Mucosa of stomach (tissue), 1 donor: ENCODE measurements around the gene GP5.

ENCODE experiments used
- H3K27me3 ChIP-seq: one replicate; pipeline ENCODE4 v1.7.0; 2013; ENCODE audit warnings: mild to moderate bottlenecking, low read length; ENCODE audit not compliant: control insufficient read depth, insufficient read depth
- H3K36me3 ChIP-seq: one replicate; pipeline ENCODE4 v1.7.0; 2013; ENCODE audit warnings: low read length; ENCODE audit not compliant: control insufficient read depth, insufficient read depth
- H3K4me1 ChIP-seq: one replicate; pipeline ENCODE4 v1.7.0; 2013; ENCODE audit warnings: mild to moderate bottlenecking, low read length; ENCODE audit not compliant: control insufficient read depth, insufficient read depth
- H3K4me3 ChIP-seq: one replicate; pipeline ENCODE4 v1.7.0; 2013; ENCODE audit warnings: low read length
- H3K9ac ChIP-seq: one replicate; pipeline ENCODE4 v1.7.0; 2013; ENCODE audit warnings: mild to moderate bottlenecking, low read length, moderate library complexity
- H3K9me3 ChIP-seq: one replicate; pipeline ENCODE4 v1.7.0; 2013; ENCODE audit warnings: mild to moderate bottlenecking, low read length, moderate library complexity; ENCODE audit not compliant: control insufficient read depth
- donor health status: Pancreatic carcinoma.

Gene GP5, protein sequence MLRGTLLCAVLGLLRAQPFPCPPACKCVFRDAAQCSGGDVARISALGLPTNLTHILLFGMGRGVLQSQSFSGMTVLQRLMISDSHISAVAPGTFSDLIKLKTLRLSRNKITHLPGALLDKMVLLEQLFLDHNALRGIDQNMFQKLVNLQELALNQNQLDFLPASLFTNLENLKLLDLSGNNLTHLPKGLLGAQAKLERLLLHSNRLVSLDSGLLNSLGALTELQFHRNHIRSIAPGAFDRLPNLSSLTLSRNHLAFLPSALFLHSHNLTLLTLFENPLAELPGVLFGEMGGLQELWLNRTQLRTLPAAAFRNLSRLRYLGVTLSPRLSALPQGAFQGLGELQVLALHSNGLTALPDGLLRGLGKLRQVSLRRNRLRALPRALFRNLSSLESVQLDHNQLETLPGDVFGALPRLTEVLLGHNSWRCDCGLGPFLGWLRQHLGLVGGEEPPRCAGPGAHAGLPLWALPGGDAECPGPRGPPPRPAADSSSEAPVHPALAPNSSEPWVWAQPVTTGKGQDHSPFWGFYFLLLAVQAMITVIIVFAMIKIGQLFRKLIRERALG

DNA sequence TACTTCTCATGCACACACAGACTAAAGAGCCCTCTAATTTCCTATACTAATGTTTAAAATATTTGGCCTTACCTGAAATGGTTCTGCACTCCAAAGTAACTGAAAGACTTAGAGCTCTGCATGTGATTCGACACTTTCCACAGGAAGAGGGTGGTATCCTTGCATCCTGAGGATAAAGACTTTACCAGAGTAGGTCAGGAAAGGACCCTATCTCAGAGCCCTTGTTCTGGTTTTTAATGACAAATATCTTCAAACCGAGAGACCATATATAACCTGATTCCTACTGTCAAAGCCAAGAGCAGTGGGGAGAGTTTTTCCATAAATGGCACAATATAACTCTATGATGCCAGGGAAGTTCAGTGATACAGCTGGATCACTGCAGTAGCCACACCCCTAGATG lies at the start of gene GP5:
GP5 (minus strand) TSS at position 101 of the 400 bp plus-strand sequence. CDS start 984 bp downstream, outside the sequence.
- Histone ChIP-seq H3K9ac (peak within 1 kb of the TSS; percentile 17), H3K4me3 (no peak within 1 kb of the TSS), H3K36me3 (no peaks in the 10 kb centered on the region), H3K9me3 (no peaks in the 10 kb centered on the region), H3K27me3 (peaks cover 18% of the 10 kb centered on the region), H3K4me1 (peaks cover 28% of the 10 kb centered on the region)

DNA sequence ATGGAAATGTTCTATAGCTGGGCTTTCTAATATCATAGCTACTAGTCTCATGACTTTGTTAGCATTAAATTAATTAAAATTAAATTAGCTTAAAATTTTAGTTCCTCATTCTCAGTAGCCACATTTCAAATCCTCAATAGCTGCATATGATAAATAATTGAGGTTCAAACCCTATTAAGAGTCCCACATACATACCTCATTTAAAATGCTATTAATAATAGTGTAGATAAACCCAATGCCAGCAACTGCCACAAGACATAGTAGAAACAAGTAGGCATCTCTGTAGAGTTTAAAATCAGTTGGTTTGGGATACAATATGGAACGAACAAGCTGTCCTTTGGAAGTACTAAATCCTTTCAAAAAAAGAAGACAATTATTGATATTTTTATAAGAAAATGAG lies 48.6 kb upstream of the GP5 start:
- no peaks in the 10 kb centered on the region for H3K9me3 ChIP-seq
- H3K27me3 ChIP-seq: no peaks in the 10 kb centered on the region
- no peak overlapping the region for H3K4me3 ChIP-seq
- H3K9ac ChIP-seq: no peak overlapping the region
- peaks cover 12% of the 10 kb centered on the region for H3K4me1 ChIP-seq
- no peaks in the 10 kb centered on the region for H3K36me3 ChIP-seq

DNA sequence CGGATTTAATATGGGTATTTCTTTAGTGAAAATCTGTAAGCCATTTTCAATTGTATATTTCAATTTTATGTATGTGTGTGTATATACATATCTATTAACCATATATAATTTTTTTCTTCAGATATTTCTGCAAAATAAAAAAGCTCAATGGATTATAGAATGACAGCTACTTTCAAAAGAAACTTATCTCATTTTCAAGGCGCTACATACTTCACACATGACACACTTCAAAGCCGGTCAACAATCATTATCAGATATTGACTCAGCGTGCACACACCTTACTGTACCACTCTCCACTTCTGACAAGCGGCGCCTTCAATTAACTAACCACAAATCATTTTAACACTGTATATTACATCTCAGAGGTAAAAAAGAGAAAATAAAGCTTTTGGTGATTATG lies 48.1 kb upstream of the GP5 start:
- H3K27me3 ChIP-seq: no peaks in the 10 kb centered on the region
- no peak overlapping the region for H3K9ac ChIP-seq
- H3K9me3 ChIP-seq: no peaks in the 10 kb centered on the region
- no peak overlapping the region for H3K4me3 ChIP-seq
- H3K4me1 ChIP-seq: peaks cover 12% of the 10 kb centered on the region
- no peaks in the 10 kb centered on the region for H3K36me3 ChIP-seq

DNA sequence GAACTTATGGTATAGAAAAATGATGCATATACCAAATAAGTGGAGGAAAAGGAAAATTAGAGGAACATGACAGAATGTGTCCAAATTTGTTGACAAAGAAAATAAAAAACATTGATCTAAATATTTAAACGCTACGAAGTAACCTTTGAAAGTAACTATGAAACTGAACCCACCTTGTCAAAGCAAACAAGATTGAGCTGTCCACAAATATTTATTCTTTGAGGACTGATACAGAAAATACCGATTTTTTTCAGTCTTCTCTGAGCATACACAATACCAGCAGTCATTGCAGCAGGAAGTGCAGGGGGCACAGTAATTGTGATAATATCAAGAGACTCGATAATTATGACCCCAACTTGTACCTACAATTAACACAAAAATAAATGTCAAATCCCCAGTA lies 47.7 kb upstream of the GP5 start:
- Histone ChIP-seq H3K27me3 (no peaks in the 10 kb centered on the region), H3K4me1 (peaks cover 14% of the 10 kb centered on the region), H3K9ac (no peak overlapping the region), H3K9me3 (no peaks in the 10 kb centered on the region), H3K4me3 (no peak overlapping the region), H3K36me3 (no peaks in the 10 kb centered on the region)

DNA sequence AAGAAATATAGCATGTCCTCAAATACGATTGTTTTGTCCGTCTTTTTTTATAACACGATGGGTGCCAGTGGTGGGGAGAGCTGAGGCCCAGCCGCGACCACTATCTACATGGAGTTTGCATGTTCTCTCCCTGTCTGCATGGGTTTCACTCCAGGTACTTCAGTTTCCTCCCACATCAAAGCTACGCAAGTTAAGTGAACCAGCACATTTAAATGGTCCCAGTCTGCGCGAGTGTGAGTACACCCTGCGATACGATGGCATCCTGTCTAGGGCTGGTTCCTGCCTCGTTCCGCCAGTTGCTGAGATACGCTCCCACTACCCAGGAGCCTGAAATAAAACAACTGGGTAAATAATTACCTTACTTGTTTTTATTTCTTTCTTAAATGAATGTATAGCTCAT lies 47.1 kb upstream of the GP5 start:
- no peaks in the 10 kb centered on the region for H3K27me3 ChIP-seq
- H3K4me1 ChIP-seq: peaks cover 20% of the 10 kb centered on the region
- no peaks in the 10 kb centered on the region for H3K9me3 ChIP-seq
- no peak overlapping the region for H3K9ac ChIP-seq
- no peak overlapping the region for H3K4me3 ChIP-seq
- no peaks in the 10 kb centered on the region for H3K36me3 ChIP-seq

DNA sequence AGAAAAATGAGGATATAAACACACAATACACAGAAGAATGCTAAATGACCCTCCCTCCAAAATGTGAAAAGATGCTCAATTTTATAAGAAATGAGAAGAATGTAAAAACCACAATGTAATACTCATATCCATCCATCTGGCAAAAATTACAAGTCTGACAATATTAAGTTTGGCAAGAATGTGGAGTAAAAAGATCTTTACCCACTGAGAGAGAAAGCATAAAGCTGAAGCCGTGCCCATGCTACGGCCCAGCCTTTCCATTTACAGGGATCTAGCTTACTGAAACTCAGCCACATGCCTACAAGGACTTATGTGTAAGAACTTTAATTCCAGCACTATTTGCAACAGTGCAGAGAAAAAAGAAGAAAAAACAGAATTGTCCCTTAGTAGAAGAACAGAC lies 44.8 kb upstream of the GP5 start:
- Histone ChIP-seq H3K4me1 (peaks cover 32% of the 10 kb centered on the region), H3K9me3 (no peaks in the 10 kb centered on the region), H3K9ac (no peak overlapping the region), H3K36me3 (no peaks in the 10 kb centered on the region), H3K4me3 (no peak overlapping the region), H3K27me3 (no peaks in the 10 kb centered on the region)

DNA sequence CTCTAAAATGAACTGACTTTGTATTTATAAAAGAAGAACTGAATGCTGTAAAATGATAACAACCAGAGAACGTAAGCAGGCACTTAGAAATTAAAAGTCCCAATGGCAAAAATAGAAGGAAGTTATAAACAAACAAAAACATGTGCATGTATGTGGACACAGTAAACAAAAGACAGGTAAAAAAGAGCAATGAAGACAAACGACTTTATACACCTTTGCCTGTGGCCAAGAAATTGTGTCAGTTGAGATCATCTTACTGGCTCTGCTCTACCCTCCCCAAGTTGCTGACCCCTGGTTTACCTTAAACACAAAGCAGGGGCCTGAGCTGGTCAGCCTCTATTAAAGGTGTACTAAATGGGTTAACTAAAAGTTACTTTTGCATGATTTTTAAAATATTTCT lies 41.7 kb upstream of the GP5 start:
- Histone ChIP-seq H3K36me3 (peaks cover 4% of the 10 kb centered on the region), H3K4me3 (no peak overlapping the region), H3K9ac (no peak overlapping the region), H3K4me1 (peaks cover 32% of the 10 kb centered on the region), H3K9me3 (no peaks in the 10 kb centered on the region), H3K27me3 (no peaks in the 10 kb centered on the region)

DNA sequence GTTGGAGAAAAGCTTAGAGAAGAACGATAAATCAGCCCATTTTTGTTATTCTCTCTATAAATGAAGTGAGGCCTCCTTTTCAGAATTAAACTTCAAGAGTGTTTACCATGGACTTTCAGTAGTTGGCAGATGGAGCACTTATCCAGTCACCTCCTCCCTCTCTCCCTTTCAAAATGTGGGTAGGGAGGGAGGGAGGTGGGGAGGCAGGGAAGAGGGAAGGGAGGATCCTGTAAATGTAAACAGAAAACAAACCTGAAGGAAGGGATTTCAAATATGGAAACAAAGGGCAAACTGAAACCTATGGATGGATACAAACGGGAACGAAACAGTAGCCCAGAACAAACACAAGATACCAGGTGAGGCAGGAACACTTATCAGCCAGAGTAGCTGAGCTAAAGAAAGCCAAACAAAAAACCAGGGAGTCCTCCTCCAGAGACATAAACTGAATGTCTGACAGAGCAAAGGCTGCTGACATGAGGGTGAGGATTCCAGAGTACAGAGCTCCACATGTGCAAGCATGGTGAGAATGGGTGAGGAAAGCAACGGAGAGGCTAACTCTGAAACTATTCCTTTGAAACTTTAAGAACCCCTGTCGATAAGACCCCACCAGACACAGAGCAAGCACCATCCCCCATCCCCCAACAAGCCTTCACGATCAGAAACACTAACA lies 41.0 kb upstream of the GP5 start:
- Histone ChIP-seq H3K4me1 (peaks cover 27% of the 10 kb centered on the region), H3K4me3 (no peak overlapping the region), H3K27me3 (no peaks in the 10 kb centered on the region), H3K9ac (peak overlapping the region; percentile 16), H3K9me3 (no peaks in the 10 kb centered on the region), H3K36me3 (peaks cover 4% of the 10 kb centered on the region)

DNA sequence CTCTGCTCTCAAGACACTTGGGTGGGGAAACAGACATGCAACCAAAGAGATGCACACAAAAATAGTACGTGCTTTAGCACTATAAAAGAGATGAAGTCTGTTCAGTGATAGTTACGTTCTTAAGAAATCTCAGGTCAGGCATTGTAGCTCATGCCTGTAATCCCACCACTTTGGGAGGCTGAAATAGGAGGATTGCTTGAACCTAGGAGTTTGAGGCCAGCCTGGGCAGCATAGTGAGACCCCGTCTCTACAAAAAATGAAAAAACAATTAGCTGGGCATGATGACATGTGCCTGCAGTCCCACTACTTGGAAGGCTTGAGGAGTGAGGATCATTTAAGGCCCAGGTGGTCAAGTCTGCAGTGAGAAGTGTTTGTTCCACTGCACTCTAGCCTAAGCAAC lies 35.4 kb upstream of the GP5 start:
- Histone ChIP-seq H3K36me3 (peaks cover 4% of the 10 kb centered on the region), H3K9ac (no peak overlapping the region), H3K9me3 (no peaks in the 10 kb centered on the region), H3K4me1 (peaks cover under 1% of the 10 kb centered on the region), H3K4me3 (no peak overlapping the region), H3K27me3 (no peaks in the 10 kb centered on the region)

DNA sequence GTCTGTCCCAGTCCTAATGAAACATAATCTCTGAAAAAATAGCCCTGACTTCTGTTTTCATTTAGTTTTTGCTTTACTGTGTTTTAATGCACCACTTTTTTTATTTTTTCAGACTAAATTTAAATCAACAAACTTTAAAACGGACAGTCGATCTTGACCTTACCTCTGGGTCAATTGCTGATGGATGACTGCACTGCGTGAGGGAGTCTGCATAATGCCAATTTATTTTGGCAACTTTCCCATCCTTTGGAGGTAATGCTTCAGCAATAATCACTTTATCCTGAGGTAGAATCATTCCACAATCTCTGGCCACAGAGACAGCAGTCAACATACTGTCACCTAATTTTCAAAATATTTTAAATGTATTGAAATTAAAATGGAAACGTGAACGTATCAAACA lies 32.5 kb upstream of the GP5 start:
- Histone ChIP-seq H3K27me3 (no peaks in the 10 kb centered on the region), H3K9ac (no peak overlapping the region), H3K4me1 (no peaks in the 10 kb centered on the region), H3K9me3 (no peaks in the 10 kb centered on the region), H3K36me3 (peaks cover 2% of the 10 kb centered on the region), H3K4me3 (no peak overlapping the region)

DNA sequence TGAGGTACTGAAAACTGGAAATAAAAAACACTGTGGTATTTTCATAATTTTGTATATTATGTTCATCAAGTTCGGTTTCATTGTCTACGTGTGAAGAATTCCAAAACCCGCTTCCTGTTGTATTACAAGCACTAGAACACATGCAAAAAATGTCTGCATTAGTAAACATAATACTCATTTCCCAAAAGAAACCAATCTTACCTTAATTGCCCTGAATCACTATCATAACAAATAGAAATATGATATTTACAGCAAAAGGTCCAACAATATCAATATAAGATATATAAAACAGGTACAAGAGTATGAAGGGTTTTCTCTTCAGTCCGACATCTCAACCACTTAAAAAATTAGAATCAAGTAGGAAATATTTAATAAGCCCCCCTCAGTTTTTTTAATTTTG lies 26.3 kb upstream of the GP5 start:
- H3K4me3 ChIP-seq: no peak overlapping the region
- H3K9me3 ChIP-seq: no peaks in the 10 kb centered on the region
- no peak overlapping the region for H3K9ac ChIP-seq
- H3K27me3 ChIP-seq: no peaks in the 10 kb centered on the region
- no peaks in the 10 kb centered on the region for H3K36me3 ChIP-seq
- H3K4me1 ChIP-seq: no peaks in the 10 kb centered on the region

DNA sequence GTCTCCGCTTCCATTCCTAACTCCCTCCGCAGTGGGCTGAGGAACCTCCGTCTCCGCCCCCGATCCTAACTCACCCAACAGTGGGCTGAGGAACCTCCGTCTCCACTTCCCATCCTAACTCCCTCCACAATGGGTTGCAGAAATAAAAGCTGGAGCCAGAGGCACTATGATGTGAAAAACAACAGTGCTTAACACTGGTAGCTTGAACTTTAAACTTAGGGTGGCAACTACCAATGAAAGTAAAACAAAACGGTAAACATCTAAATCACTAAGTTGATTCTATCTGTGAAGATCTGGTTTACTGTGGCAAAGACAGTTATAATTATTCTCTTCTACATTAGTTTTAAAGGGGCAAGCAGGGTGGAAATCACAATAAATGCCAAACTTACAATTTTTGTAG lies 25.9 kb upstream of the GP5 start:
- Histone ChIP-seq H3K36me3 (no peaks in the 10 kb centered on the region), H3K4me3 (no peak overlapping the region)

More for the DNA sequence above, 25.9 kb upstream of the GP5 start:
- no peak overlapping the region for H3K9ac ChIP-seq
- no peaks in the 10 kb centered on the region for H3K9me3 ChIP-seq
- H3K27me3 ChIP-seq: no peaks in the 10 kb centered on the region
- no peaks in the 10 kb centered on the region for H3K4me1 ChIP-seq
